ENCODE results near the gene IFI27.
A peak's percentile ranks its signal among the peaks of the same experiment; 100 is the strongest.

The IFI27 gene

DNA sequence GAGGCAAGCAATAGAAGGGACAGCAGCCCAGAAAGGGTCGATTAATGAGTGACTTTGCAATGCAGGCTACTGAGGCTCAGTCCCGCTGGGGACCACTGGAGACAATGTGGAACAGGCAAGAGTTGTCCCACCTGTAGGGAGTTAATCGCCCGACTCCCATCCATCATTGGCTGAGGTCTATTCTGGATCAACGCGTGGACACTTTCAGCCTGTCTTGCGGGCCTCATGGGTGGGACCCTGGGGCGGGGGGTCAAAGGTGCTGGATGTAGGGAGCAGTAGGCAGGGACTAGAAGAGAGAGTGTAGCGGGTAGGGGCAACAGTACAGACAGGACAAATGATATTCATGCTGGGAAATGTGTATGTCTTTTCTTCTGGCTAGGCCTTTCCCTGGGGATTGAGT is 12.8 kb downstream of the IFI27 start:
- Mint-ChIP-seq H3K4me3 (no peak overlapping the region), H3K27ac (peak overlapping the region in 1 of 2 donors; percentile 7), H3K27me3 (peaks cover 18 to 21% of the 10 kb centered on the region in 2 donors), H3K4me1 (ENCODE audit: low read depth in 2 of 2) (peaks cover 0 to 3% of the 10 kb centered on the region in 2 donors), H3K36me3 (ENCODE audit: insufficient read depth) (peaks cover 3% of the 10 kb centered on the region), H3K9me3 (peaks cover 0 to 4% of the 10 kb centered on the region in 2 donors)
- DNase-seq (no peak), ATAC-seq (replicated peaks) (no peak)

DNA sequence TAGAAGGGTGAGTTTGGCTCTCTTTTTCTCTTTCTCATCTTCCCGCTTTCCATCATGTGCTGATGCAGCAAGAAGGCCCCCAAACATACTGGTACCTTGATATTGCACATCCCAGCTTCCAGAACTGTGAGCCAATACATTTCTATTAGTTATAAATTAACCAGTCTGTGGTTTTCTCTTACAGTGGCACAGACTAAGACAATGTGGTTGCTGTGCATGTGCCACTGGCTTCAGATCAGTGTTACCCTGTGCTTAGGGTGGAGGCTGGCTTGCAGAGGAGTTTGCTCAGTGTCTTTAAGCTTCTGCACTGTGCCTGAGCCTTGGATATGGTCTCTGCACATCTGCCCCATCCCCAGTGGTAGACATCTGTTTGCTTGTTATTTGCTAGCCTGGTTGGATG is 13.3 kb downstream of the IFI27 start:
- Mint-ChIP-seq H3K4me1 (ENCODE audit: low read depth in 2 of 2) (peaks cover 5 to 9% of the 10 kb centered on the region in 2 donors), H3K36me3 (ENCODE audit: insufficient read depth) (peaks cover 3% of the 10 kb centered on the region), H3K9me3 (peaks cover 0 to 4% of the 10 kb centered on the region in 2 donors), H3K4me3 (no peak overlapping the region), H3K27me3 (peaks cover 18 to 20% of the 10 kb centered on the region in 2 donors), H3K27ac (no peak overlapping the region)
- DNase-seq (no peak), ATAC-seq (replicated peaks) (no peak)

DNA sequence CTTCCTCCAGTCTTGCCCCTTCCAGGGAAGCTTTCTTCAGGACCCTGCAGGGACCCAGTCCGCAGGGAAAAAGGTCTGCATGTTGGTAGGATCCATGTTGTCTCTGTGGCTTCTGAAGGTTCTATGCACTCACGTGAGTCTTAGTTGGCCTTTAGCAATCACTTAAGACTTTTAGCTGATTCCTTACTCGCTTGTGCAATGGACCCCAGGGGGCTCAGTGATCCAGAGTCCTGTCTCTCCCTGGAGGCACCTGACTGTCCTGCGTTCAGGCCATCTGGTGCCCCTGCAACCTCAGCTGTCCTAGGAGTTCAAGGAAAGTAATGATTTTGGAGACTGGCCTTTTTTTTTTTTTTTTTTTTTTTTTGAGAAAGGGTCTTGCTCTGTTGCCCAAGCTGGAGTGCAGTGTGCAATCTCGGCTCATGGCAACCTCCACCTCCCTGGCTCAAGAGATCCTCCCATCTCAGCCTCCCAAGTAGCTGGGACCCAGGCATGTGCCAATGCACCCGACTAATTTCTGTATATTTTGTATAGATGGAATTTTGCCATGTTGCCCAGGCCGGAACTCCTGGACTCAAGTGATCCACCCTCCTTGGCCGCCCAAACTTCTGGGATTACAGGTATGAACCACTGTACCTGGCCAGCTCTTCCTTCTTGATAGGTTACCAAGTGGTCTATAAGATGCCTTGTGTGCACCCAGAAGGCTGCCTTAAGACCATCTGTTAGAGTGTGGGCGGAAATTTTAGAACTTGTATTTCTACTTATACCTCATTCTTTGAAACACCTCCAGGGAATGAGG is 14.2 kb downstream of the IFI27 start:
- peaks cover 3% of the 10 kb centered on the region for H3K36me3 Mint-ChIP-seq (ENCODE audit: insufficient read depth)
- ATAC-seq (replicated peaks) (no peak), DNase-seq (no peak)
- no peak overlapping the region for H3K27ac Mint-ChIP-seq
- H3K27me3 Mint-ChIP-seq: peaks cover 18 to 20% of the 10 kb centered on the region in 2 donors
- peaks cover 12 to 16% of the 10 kb centered on the region in 2 donors for H3K4me1 Mint-ChIP-seq (ENCODE audit: low read depth in 2 of 2)
- H3K9me3 Mint-ChIP-seq: peaks cover 0 to 4% of the 10 kb centered on the region in 2 donors
- no peak overlapping the region for H3K4me3 Mint-ChIP-seq

DNA sequence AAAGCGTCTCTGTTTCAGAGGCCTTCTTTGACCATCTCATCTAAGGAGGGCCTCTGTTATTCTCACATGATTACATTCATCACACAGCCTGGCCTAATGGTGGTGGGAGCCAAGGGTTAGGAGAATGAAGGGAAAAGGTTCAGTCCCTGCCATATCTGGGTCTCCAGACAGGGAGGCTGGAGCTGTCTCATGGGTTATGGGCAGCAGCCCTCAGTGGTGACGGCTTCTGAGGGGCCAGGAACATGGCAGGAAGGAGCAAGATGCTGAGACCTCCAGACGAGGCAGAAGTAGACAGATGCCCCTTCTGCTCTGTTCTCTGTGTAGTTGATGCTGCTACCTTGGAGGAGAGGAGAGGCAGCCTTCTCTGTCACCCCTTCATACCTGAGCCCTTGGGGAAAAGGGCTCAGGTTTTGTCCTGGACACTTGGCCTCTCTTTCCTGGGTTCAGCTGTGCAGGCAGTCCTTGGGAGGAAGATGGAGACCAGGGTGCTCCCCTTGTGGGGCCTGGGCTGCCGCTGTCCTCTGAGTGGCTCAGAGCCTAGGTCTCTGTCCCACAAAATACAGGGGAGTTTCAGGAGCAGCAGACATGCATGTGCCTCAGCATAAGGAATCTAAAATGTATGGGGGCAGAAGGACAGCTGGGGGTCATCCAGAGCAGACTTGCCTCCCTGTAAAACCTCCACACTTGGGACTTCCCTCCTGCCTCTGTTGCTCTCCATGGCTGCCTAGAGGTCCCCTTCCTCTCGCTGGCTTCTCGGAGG is 15.3 kb downstream of the IFI27 start:
- H3K36me3 Mint-ChIP-seq (ENCODE audit: insufficient read depth): peaks cover 3% of the 10 kb centered on the region
- no peak overlapping the region for H3K4me3 Mint-ChIP-seq
- H3K27ac Mint-ChIP-seq: peak overlapping the region in 1 of 2 donors; percentile 63
- H3K9me3 Mint-ChIP-seq: peaks cover 0 to 1% of the 10 kb centered on the region in 2 donors
- H3K27me3 Mint-ChIP-seq: peaks cover 14 to 15% of the 10 kb centered on the region in 2 donors
- ATAC-seq (replicated peaks) (no peak), DNase-seq (no peak)
- H3K4me1 Mint-ChIP-seq (ENCODE audit: low read depth in 2 of 2): peaks cover 19 to 23% of the 10 kb centered on the region in 2 donors

DNA sequence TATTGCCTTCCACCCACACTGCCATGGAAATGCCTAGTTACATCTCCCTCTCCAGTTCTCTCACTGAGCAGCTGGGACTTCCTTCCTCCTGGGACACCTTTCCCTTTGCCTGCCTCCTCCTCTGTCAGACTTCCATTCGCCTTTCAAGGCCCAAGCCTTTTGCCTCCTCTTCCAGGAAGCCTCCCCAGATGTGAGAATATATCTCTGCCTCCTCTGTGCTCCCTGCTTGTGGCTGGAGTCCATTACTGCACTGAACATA is 15.8 kb downstream of the IFI27 start:
- Mint-ChIP-seq H3K4me1 (ENCODE audit: low read depth in 2 of 2) (peaks cover 19 to 23% of the 10 kb centered on the region in 2 donors), H3K27ac (no peak overlapping the region), H3K9me3 (no peaks in the 10 kb centered on the region), H3K36me3 (ENCODE audit: insufficient read depth) (peaks cover 3% of the 10 kb centered on the region), H3K27me3 (peaks cover 9% of the 10 kb centered on the region in 2 donors), H3K4me3 (no peak overlapping the region)
- DNase-seq: no peak
- no peak for ATAC-seq (replicated peaks)

DNA sequence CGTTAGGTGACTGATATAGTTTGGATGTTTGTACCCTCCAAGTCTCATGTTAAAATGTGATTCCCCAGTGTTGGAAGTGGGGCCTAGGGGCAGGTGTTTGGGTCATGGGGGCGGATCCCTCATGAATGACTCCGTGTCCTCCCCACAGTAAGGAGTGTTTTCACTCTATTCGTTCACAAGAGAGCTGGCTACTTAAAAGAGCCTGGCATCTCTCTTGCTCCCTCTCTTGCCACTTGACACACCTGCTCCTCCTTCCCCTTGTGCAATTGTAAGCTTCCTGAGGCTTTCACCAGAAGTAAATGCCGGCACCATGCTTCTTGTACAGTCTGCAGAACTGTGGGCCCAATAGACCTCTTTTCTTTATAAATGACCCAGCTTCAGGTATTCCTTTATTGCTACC is 16.3 kb downstream of the IFI27 start:
- DNase-seq (no peak), ATAC-seq (replicated peaks) (no peak)
- peaks cover 3% of the 10 kb centered on the region for H3K36me3 Mint-ChIP-seq (ENCODE audit: insufficient read depth)
- H3K4me3 Mint-ChIP-seq: no peak overlapping the region
- peaks cover 19 to 23% of the 10 kb centered on the region in 2 donors for H3K4me1 Mint-ChIP-seq (ENCODE audit: low read depth in 2 of 2)
- no peaks in the 10 kb centered on the region for H3K9me3 Mint-ChIP-seq
- peaks cover 4 to 5% of the 10 kb centered on the region in 2 donors for H3K27me3 Mint-ChIP-seq
- H3K27ac Mint-ChIP-seq: peak overlapping the region in 1 of 2 donors; percentile 72

DNA sequence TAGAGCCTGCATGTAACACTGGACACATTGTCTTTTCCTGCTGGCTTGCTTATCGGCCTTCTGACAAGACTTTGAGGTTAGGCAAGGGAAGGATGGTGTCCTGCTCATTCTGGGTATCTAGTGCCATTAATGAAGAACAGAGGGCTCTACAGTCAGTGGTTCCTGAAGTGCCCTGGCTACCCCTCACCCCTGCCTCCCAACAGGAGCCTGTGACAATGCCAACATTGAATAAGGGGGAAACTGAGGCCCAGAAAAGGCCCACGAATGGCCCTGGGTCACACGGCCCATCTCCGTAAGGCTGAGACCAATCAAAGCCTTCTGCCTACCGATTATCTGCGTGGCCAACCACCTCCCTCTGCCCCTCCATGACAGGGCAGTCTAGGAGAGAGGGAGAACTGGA is 16.8 kb downstream of the IFI27 start:
- no peak for DNase-seq
- H3K27ac Mint-ChIP-seq: peak overlapping the region in 1 of 2 donors; percentile 72
- ATAC-seq (replicated peaks): no peak
- peaks cover 19 to 23% of the 10 kb centered on the region in 2 donors for H3K4me1 Mint-ChIP-seq (ENCODE audit: low read depth in 2 of 2)
- H3K27me3 Mint-ChIP-seq: no peaks in the 10 kb centered on the region
- H3K36me3 Mint-ChIP-seq (ENCODE audit: insufficient read depth): peaks cover 3% of the 10 kb centered on the region
- H3K9me3 Mint-ChIP-seq: no peaks in the 10 kb centered on the region
- peak overlapping the region in 1 of 2 donors; percentile 92 for H3K4me3 Mint-ChIP-seq

DNA sequence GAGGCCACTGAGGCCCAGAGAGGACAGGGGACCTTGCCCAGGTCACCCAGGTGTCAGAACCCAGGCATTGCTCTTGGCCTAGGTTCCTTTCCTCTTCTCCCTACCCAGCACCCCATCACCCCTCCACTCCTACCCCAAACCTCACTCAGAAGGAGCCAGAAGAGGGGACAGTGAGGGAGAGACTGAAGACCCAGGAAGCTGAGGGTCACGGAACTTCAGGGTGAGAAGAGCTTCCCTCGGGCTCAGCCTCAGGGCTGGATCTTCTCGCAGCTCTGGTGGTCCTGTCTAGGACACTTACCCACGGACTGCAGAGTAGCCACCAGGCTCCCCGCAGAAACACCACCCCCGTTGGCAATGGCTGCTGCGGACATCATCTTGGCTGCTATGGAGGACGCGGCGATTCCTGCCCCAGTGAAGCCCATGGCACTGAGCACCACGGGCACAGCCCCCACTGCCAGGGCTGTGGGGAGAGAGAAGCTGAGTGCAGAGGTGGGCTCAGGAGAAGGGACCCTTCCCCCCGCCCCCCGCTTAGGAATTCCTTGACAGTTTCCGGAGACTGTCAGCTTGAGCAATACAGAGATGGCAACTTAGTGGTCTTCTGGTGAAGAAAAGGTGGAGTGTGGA is 17.8 kb downstream of the IFI27 start:
- Mint-ChIP-seq H3K36me3 (ENCODE audit: insufficient read depth) (peaks cover 3% of the 10 kb centered on the region), H3K4me3 (peak overlapping the region; percentile 92 to 94), H3K27ac (peak overlapping the region; percentile 87 to 94), H3K27me3 (no peaks in the 10 kb centered on the region), H3K4me1 (ENCODE audit: low read depth in 2 of 2) (peaks cover 19 to 23% of the 10 kb centered on the region in 2 donors), H3K9me3 (no peaks in the 10 kb centered on the region)
- DNase-seq (no peak), ATAC-seq (replicated peaks) (no peak)

DNA sequence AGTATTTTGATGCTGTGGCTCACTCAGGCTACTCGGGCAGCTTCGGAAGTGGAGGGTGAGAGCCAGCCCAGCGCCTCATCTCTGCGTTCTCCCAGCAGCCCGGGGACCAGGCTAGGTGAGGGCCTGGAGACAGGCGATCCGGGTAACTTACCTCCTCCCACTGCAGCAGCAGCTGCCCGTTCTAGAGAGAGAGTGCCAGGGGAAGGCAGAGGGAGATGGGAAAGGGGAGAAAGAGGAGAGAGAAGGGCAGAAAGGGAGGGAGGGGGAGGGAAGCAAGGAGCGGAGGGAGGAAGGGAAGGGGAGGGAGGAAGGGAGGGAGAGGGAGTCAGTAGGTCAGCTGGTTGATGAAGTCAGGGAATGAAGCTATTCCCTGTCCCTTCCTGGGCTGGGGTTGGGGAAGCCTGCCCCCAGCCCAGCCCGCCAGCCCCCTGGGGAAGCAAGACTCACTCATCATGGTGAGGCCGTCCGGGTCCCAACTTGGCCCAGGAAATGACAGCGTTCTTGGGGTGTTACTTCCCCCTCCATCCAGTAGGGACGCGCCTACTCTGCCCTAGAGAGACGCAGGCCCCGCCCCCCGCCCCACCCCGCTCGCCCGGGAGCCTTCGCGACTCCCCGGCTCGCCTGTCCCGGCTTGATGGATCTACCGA is 18.7 kb downstream of the IFI27 start, which contains the start of gene IFI27L2:
TSS of gene IFI27L2 (minus strand) at position 494 of the 647 bp plus-strand sequence. CDS start at position 454, 40 bp downstream.
- Mint-ChIP-seq H3K36me3 (ENCODE audit: insufficient read depth) (peaks cover 3% of the 10 kb centered on the region), H3K9me3 (no peaks in the 10 kb centered on the region), H3K4me1 (ENCODE audit: low read depth in 2 of 2) (peaks cover 19 to 23% of the 10 kb centered on the region in 2 donors), H3K4me3 (peak within 1 kb of the TSS; percentile 92 to 94), H3K27me3 (no peaks in the 10 kb centered on the region), H3K27ac (peak within 1 kb of the TSS; percentile 87 to 94)
- peak; percentile 47 to 51 (median 50) for DNase-seq
- peak; percentile 94 for ATAC-seq (replicated peaks)

DNA sequence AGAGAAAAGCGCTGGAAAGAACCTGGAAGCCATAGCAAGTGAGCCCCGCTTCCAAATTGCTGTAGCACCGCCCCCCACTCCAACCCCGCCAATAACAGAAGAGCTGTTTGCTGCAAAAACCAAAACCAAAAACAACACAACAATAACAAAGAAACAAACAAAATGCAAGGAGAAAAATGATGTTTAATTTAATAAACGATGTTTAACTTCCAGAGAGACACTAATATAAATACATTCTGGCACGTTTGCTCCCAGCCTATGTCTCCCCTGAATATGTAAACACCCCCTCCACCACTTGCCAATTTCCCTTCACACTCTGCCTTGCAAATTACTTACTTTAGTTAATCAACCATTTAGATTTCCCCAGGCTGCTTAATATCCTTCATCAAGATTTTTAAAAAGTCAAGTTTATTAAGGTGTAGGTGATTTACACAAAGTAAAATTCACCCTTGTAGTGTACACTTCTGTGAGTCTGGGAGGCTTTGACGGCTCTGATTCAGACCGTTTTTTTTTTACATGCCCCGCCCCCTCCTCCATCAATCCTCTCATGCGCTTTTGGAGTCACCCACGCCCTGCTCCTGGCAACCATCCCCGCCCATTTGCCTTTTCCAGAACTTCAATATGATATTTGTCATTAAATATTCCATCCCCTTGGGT is 19.4 kb downstream of the IFI27 start:
- DNase-seq: peak in 1 of 3 experiments; percentile 20
- H3K9me3 Mint-ChIP-seq: no peaks in the 10 kb centered on the region
- peaks cover 3% of the 10 kb centered on the region for H3K36me3 Mint-ChIP-seq (ENCODE audit: insufficient read depth)
- peak; percentile 41 for ATAC-seq (replicated peaks)
- H3K4me1 Mint-ChIP-seq (ENCODE audit: low read depth in 2 of 2): peaks cover 19 to 23% of the 10 kb centered on the region in 2 donors
- no peaks in the 10 kb centered on the region for H3K27me3 Mint-ChIP-seq
- peak overlapping the region; percentile 87 to 94 for H3K27ac Mint-ChIP-seq
- H3K4me3 Mint-ChIP-seq: peak overlapping the region; percentile 92 to 94

DNA sequence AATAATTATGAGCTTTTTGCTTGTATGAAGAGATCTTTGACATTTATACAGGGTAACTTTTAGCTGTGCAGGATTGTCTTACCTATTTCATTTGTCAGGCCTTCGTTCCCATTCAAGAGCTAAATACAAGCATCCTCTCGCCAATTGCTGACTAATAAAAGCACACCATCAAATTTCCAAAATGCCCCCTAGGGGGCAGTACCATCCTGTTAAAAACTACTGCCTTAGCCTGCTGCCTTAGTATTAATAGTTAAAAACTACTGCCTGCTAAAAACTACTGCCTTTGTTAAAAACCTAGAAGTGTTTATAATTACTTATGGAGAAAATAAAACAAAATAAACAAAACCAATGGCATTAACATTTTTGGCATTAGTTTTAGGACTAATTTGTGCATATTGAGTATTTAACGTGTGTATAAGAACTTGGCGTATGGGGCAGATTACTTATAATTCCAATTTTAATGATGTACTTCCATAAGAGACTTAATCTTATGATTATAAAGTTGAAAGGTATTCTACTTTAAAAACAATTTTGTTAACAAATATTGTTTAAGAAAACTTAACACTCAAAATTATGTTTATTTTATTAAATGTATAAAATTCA is 21.9 kb downstream of the IFI27 start:
- DNase-seq: peak; percentile 58 to 65 (median 62)
- ATAC-seq (replicated peaks): peak; percentile 35
- Mint-ChIP-seq H3K4me1 (ENCODE audit: low read depth in 2 of 2) (peaks cover 19 to 27% of the 10 kb centered on the region in 2 donors), H3K36me3 (ENCODE audit: insufficient read depth) (no peaks in the 10 kb centered on the region), H3K27ac (no peak overlapping the region), H3K4me3 (no peak overlapping the region), H3K9me3 (no peaks in the 10 kb centered on the region), H3K27me3 (peaks cover 0 to 10% of the 10 kb centered on the region in 2 donors)

DNA sequence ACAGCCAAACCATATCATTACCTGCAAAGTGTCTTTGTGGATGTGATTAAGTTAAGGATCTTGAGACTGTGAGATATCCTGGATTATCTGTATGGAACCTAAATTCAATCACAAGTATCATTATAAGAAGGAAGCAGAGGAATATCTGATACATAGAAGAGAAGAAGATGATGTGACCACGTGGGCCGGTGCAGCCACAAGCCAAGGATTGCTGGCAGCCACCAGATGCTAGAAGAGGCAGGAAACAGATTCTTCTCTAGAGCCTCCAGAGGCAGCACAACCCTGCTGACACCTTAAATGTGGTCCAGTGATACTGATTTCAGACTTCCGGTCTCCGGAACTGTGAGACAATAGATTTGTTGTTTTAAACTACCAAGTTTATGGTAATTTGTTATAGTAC is 24.9 kb downstream of the IFI27 start:
- Mint-ChIP-seq H3K36me3 (ENCODE audit: insufficient read depth) (no peaks in the 10 kb centered on the region), H3K4me1 (ENCODE audit: low read depth in 2 of 2) (peaks cover 0 to 4% of the 10 kb centered on the region in 2 donors), H3K9me3 (no peaks in the 10 kb centered on the region), H3K27ac (no peak overlapping the region), H3K4me3 (no peak overlapping the region), H3K27me3 (peaks cover 4 to 20% of the 10 kb centered on the region in 2 donors)
- ATAC-seq (replicated peaks) (no peak), DNase-seq (no peak)

All from effector memory CD8-positive, alpha-beta T cell (primary cell).